Measurements from ENCODE around the gene ABCA1. TPM values are rescaled to one million over a fixed set of nuclear protein-coding genes. Genes with fewer than 3 reads are reported as not detected.
"Not testable (repeated sequence)": the region's sequence is repeated elsewhere in the genome, so short reads cannot be mapped to it uniquely, and the experiment has no call there.

Gene ABCA1
- total and polyA plus RNA-seq, 4 donors = 10.2 to 43.0 (median 27.8) TPM

DNA sequence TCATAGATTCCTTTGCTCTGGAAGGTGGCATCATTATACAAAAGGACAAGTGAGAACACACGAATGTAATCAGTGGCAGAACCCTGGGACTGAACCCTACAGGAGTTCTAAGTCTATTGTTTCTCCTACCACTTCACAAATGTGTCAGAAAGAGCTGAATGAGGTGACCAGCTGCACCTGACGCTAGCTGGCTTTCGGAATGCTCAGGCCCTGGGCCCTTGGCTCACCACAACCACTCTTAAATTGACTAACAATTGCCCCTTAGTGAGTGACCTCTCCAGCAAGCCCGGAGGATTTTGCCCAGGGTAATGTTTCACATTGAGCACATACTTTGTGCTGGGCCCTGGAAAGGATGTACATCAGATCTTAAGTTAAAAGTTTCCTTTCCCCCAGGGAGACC lies 41.2 kb upstream of the ABCA1 start:
- H3K9me3 ChIP-seq (ENCODE audit: control insufficient read depth, insufficient read depth, low read length) = no peaks in the 10 kb centered on the region
- H3K36me3 ChIP-seq (ENCODE audit: control insufficient read depth, insufficient read depth, low read length) = no peaks in the 10 kb centered on the region
- peaks cover 16% of the 10 kb centered on the region for H3K4me1 ChIP-seq (ENCODE audit: control insufficient read depth, insufficient read depth, low read length)
- no peak for DNase-seq (ENCODE audit: low read depth in 4 of 6, low spot score in 6 of 6)
- 61% methylated on average over 3 of the region's 4 CpGs for WGBS (ENCODE audit: insufficient coverage)
- peak overlapping the region; percentile 96 for H3K27ac ChIP-seq (ENCODE audit: low read depth, low read length)
- H3K4me3 ChIP-seq (ENCODE audit: low read depth, low read length) = peak overlapping the region; percentile 97
- no peaks in the 10 kb centered on the region for H3K27me3 ChIP-seq (ENCODE audit: control insufficient read depth, insufficient read depth, low read length)

GRCh38 chr9:104968025-104968982 lies 40.3 kb upstream of the ABCA1 start:
- H3K27me3 ChIP-seq (ENCODE audit: control insufficient read depth, insufficient read depth, low read length) = no peaks in the 10 kb centered on the region
- peaks cover 16% of the 10 kb centered on the region for H3K4me1 ChIP-seq (ENCODE audit: control insufficient read depth, insufficient read depth, low read length)
- H3K27ac ChIP-seq (ENCODE audit: low read depth, low read length) = peak overlapping the region; percentile 96
- no peaks in the 10 kb centered on the region for H3K9me3 ChIP-seq (ENCODE audit: control insufficient read depth, insufficient read depth, low read length)
- peak; percentile 82 to 97 (median 88) for DNase-seq (ENCODE audit: low read depth in 4 of 6, low spot score in 6 of 6)
- H3K36me3 ChIP-seq (ENCODE audit: control insufficient read depth, insufficient read depth, low read length) = no peaks in the 10 kb centered on the region
- peak overlapping the region; percentile 97 for H3K4me3 ChIP-seq (ENCODE audit: low read depth, low read length)
- 2% methylated on average over 35 of the region's 50 CpGs for WGBS (ENCODE audit: insufficient coverage)

DNA sequence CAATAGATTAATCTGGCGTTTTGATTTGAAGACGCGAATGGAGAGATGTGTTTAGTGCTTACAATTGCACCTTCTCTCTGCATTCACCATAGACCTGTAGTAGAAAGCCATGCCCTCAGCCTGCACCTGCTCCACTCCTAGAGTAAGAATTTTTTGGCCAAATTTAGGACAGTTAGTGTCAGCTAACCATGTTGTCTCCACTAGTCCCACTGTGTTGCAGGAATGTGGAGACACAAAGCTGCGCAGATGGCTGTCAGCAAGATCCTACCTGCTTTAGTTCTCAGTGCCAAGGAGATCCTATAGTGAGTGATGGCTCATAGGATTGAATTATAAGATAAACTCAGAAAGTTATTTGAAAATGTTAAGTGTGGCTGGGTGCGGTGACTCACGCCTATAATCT lies 35.1 kb upstream of the ABCA1 start:
- H3K36me3 ChIP-seq (ENCODE audit: control insufficient read depth, insufficient read depth, low read length) = no peaks in the 10 kb centered on the region
- 100% methylated on average over 3 of the region's 6 CpGs for WGBS (ENCODE audit: insufficient coverage)
- H3K4me3 ChIP-seq (ENCODE audit: low read depth, low read length) = no peak overlapping the region
- H3K9me3 ChIP-seq (ENCODE audit: control insufficient read depth, insufficient read depth, low read length) = no peaks in the 10 kb centered on the region
- no peak overlapping the region for H3K27ac ChIP-seq (ENCODE audit: low read depth, low read length)
- no peaks in the 10 kb centered on the region for H3K27me3 ChIP-seq (ENCODE audit: control insufficient read depth, insufficient read depth, low read length)
- peaks cover 5% of the 10 kb centered on the region for H3K4me1 ChIP-seq (ENCODE audit: control insufficient read depth, insufficient read depth, low read length)
- DNase-seq (ENCODE audit: low read depth in 4 of 6, low spot score in 6 of 6) = no peak

DNA sequence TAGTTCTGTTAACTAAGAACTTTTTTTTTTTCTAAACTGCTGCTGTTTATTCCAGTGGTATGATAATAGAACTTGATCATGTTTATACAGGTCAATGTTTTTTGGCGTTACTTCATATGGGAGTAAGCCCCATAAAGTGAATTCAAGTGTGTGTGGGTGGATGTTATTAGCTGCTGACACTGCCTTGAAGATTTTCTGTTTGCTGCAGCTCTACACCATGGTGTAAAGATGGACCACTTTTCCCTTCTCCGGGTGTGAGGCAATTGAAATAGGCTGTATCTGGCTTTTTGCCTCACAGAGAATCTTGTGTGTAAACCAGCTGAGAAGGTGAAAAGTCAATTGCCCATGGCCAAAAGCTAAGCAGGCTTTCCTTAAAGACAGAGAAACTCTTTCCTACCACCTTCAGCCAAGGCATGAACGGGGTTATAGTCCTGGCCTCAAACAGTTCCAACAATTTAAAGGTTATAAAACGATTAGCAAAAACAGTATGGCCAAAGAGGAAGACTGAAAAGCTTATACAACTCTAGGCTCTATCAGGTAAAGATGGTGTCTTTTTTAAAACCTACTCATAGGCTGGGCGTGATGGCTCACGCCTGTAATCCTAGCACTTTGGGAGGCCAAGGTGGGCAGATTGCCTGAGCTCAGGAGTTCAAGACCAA lies 33.9 kb upstream of the ABCA1 start:
- Histone ChIP-seq H3K27ac (ENCODE audit: low read depth, low read length) (no peak overlapping the region), H3K9me3 (ENCODE audit: control insufficient read depth, insufficient read depth, low read length) (no peaks in the 10 kb centered on the region), H3K4me1 (ENCODE audit: control insufficient read depth, insufficient read depth, low read length) (no peaks in the 10 kb centered on the region), H3K27me3 (ENCODE audit: control insufficient read depth, insufficient read depth, low read length) (no peaks in the 10 kb centered on the region), H3K4me3 (ENCODE audit: low read depth, low read length) (no peak overlapping the region), H3K36me3 (ENCODE audit: control insufficient read depth, insufficient read depth, low read length) (no peaks in the 10 kb centered on the region)
- 100% methylated on average over 2 of the region's 6 CpGs for WGBS (ENCODE audit: insufficient coverage)
- DNase-seq (ENCODE audit: low read depth in 4 of 6, low spot score in 6 of 6) = peak in 1 of 6 donors; percentile 11

GRCh38 chr9:104961238-104961637 lies 33.3 kb upstream of the ABCA1 start:
- 74% methylated on average over 3 of the region's 5 CpGs for WGBS (ENCODE audit: insufficient coverage)
- no peak for DNase-seq (ENCODE audit: low read depth in 4 of 6, low spot score in 6 of 6)
- no peaks in the 10 kb centered on the region for H3K27me3 ChIP-seq (ENCODE audit: control insufficient read depth, insufficient read depth, low read length)
- H3K4me3 ChIP-seq (ENCODE audit: low read depth, low read length) = no peak overlapping the region
- H3K27ac ChIP-seq (ENCODE audit: low read depth, low read length) = no peak overlapping the region
- no peaks in the 10 kb centered on the region for H3K36me3 ChIP-seq (ENCODE audit: control insufficient read depth, insufficient read depth, low read length)
- H3K4me1 ChIP-seq (ENCODE audit: control insufficient read depth, insufficient read depth, low read length) = no peaks in the 10 kb centered on the region
- no peaks in the 10 kb centered on the region for H3K9me3 ChIP-seq (ENCODE audit: control insufficient read depth, insufficient read depth, low read length)

DNA sequence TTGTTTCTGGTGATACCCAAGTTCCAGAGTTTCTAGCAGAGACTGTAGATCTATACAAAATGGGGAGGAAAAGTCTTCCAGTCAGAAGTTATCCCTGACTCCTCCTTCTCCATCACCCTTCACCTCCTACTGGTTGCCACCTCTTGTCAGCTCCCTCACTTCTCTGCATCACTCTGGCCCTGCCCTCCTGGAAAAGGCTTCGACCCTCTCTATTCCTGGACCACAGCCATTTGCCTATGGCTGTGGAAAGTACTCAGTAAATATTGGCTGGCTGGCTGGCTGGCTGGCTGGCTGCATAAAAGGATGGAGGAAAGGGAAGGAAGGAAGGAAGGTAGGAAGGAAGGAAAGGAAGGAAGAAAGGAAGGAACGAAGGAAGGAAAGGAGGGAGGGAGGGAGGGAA lies 32.7 kb upstream of the ABCA1 start:
- Histone ChIP-seq H3K4me3 (ENCODE audit: low read depth, low read length) (no peak overlapping the region), H3K27me3 (ENCODE audit: control insufficient read depth, insufficient read depth, low read length) (no peaks in the 10 kb centered on the region), H3K9me3 (ENCODE audit: control insufficient read depth, insufficient read depth, low read length) (no peaks in the 10 kb centered on the region), H3K27ac (ENCODE audit: low read depth, low read length) (no peak overlapping the region), H3K36me3 (ENCODE audit: control insufficient read depth, insufficient read depth, low read length) (no peaks in the 10 kb centered on the region), H3K4me1 (ENCODE audit: control insufficient read depth, insufficient read depth, low read length) (no peaks in the 10 kb centered on the region)
- 86% methylated on average over 1 of the region's 2 CpGs for WGBS (ENCODE audit: insufficient coverage)
- no peak for DNase-seq (ENCODE audit: low read depth in 4 of 6, low spot score in 6 of 6)

GRCh38 chr9:104958751-104959150 lies 30.8 kb upstream of the ABCA1 start:
- no peak for DNase-seq (ENCODE audit: low read depth in 4 of 6, low spot score in 6 of 6)
- WGBS (ENCODE audit: insufficient coverage) = no CpG with 5 or more reads among the region's 1 CpG

DNA sequence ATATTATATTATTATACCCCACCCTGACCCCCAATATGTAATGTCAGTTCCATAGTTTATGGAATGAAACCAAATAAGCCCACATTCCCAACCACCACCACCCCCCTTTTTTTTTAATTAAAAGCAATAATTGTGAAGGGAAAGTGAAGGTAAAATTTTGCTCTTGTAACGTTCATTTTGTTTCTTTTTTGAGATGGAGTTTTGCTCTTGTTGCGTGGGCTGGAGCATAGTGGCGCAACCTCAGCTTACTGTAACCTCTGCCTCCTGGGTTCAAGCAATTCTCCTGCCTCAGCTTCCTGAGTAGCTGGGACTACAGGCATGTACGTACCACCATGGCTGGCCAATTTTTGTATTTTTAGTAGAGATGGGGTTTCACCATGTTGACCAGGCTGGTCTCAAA lies 30.1 kb upstream of the ABCA1 start:
- whole genome bisulfite sequencing (ENCODE audit: insufficient coverage) = 76% methylated on average over 3 of the region's 4 CpGs
- not testable (repeated sequence) for H3K36me3 ChIP-seq (ENCODE audit: control insufficient read depth, insufficient read depth, low read length); H3K4me1 ChIP-seq (ENCODE audit: control insufficient read depth, insufficient read depth, low read length); H3K9me3 ChIP-seq (ENCODE audit: control insufficient read depth, insufficient read depth, low read length); H3K27ac ChIP-seq (ENCODE audit: low read depth, low read length); H3K27me3 ChIP-seq (ENCODE audit: control insufficient read depth, insufficient read depth, low read length); H3K4me3 ChIP-seq (ENCODE audit: low read depth, low read length); DNase-seq (ENCODE audit: low read depth in 4 of 6, low spot score in 6 of 6)

More at GRCh38 chr9:104958751-104959150, 30.8 kb upstream of the ABCA1 start:
- Histone ChIP-seq H3K4me3 (ENCODE audit: low read depth, low read length) (no peak overlapping the region), H3K9me3 (ENCODE audit: control insufficient read depth, insufficient read depth, low read length) (no peaks in the 10 kb centered on the region), H3K27ac (ENCODE audit: low read depth, low read length) (no peak overlapping the region), H3K36me3 (ENCODE audit: control insufficient read depth, insufficient read depth, low read length) (no peaks in the 10 kb centered on the region), H3K4me1 (ENCODE audit: control insufficient read depth, insufficient read depth, low read length) (no peaks in the 10 kb centered on the region), H3K27me3 (ENCODE audit: control insufficient read depth, insufficient read depth, low read length) (no peaks in the 10 kb centered on the region)

DNA sequence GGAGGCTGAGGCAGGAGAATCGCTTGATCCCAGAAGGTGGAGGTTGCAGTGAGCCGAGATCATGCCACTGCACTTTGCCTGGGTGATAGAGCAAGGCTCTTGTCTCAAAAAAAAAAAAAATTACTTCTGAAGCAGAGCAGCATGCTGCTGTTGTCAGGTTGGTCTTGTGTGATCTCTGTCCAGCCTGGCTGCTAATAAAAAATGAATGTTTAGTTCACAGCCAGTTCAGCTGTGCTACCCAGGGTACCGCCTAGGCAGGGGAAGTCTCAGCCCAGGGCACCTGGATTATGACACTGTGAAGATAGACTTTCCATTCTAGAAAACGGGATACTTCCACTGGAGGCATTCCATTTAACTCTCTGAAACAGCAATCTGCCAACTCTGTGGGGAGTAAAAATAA lies 23.5 kb upstream of the ABCA1 start:
- no peaks in the 10 kb centered on the region for H3K9me3 ChIP-seq (ENCODE audit: control insufficient read depth, insufficient read depth, low read length)
- H3K36me3 ChIP-seq (ENCODE audit: control insufficient read depth, insufficient read depth, low read length) = no peaks in the 10 kb centered on the region
- 74% methylated on average over 3 of the region's 4 CpGs for WGBS (ENCODE audit: insufficient coverage)
- H3K4me1 ChIP-seq (ENCODE audit: control insufficient read depth, insufficient read depth, low read length) = no peaks in the 10 kb centered on the region
- no peaks in the 10 kb centered on the region for H3K27me3 ChIP-seq (ENCODE audit: control insufficient read depth, insufficient read depth, low read length)
- H3K4me3 ChIP-seq (ENCODE audit: low read depth, low read length) = no peak overlapping the region
- no peak for DNase-seq (ENCODE audit: low read depth in 4 of 6, low spot score in 6 of 6)
- H3K27ac ChIP-seq (ENCODE audit: low read depth, low read length) = no peak overlapping the region

Measured in spinal cord (tissue), 10 donors.